SK-N-MC (cell line): ENCODE data around the gene GRB7.

ENCODE experiments used
- EZH2 ChIP-seq: fragments of 200-600 bp; sonication (generic); IDR thresholded peaks from one replicate; pipeline ENCODE4 v1.6.1; 2017; ENCODE audit warnings: antibody characterized with exemption
- FOXP2 ChIP-seq: optimal IDR thresholded peaks from 2 replicates; pipeline ENCODE3; 2011; ENCODE audit warnings: mild to moderate bottlenecking, moderate library complexity; ENCODE audit not compliant: insufficient read depth; ENCODE audit errors: extremely low read length, control extremely low read depth
- POLR2AphosphoS5 ChIP-seq: IDR thresholded peaks from 2 replicates; pipeline ENCODE4 v1.6.1; 2012; ENCODE audit warnings: mild to moderate bottlenecking, low read depth, low read length, borderline replicate concordance

- no peak for TF ChIP-seq POLR2AphosphoS5
- no peak for TF ChIP-seq EZH2
- no peak for TF ChIP-seq FOXP2
Observed at GRCh38 chr17:39751637-39752036, 13.9 kb downstream of the GRB7 start.
